H1 (cell line): ENCODE results near the gene SCO1. TPM values are rescaled to one million over a fixed set of nuclear protein-coding genes. Genes with fewer than 3 reads are reported as not detected.

Experiments
- CTCF ChIA-PET: fragments of 300-600 bp; sonication (Branson Sonifier 250); formaldehyde crosslinking; loops from one replicate; lab custom pipeline; 2021; ENCODE audit not compliant: partially characterized antibody; lab: Charles Lee
- POLR2A ChIA-PET: fragments of 300-600 bp; sonication (Branson Sonifier 250); formaldehyde crosslinking; loops from one replicate; lab custom pipeline; 2021; ENCODE audit warnings: inconsistent platforms; ENCODE audit not compliant: partially characterized antibody; lab: Charles Lee
- DNase-seq, 2 experiments: peaks; one replicate each; pipeline versions ENCODE4 v3.0.0 to v3.0.0-alpha.2; 2010 to 2022; ENCODE audit warnings: low spot score in 2 of 2, low read depth in 1 of 2, mixed read lengths in 1 of 2
- FAIRE-seq: peaks from 2 replicates; lab custom pipeline; 2011; peaks lifted over from hg19 to GRCh38; lab: Jason Lieb, UNC
- H2AFZ ChIP-seq: 2 replicates; pipeline ENCODE4 v1.8.1; 2012; ENCODE audit warnings: low read length, inconsistent platforms
- H2AK5ac ChIP-seq: 2 replicates; pipeline ENCODE4 v1.6.1; 2013; ENCODE audit warnings: low read depth, low read length
- H2BK120ac ChIP-seq: replicated peaks from 2 replicates; pipeline ENCODE3; 2013; ENCODE audit warnings: low read depth, low read length, inconsistent platforms
- H2BK12ac ChIP-seq: 2 replicates; pipeline ENCODE4 v1.6.1; 2013; ENCODE audit warnings: low read depth, low read length
- H2BK15ac ChIP-seq: 2 replicates; pipeline ENCODE4 v1.6.1; 2013; ENCODE audit warnings: low read length
- H2BK20ac ChIP-seq: 2 replicates; pipeline ENCODE4 v1.6.1; 2013; ENCODE audit warnings: low read length
- H2BK5ac ChIP-seq: 2 replicates; pipeline ENCODE4 v1.6.1; 2013; ENCODE audit warnings: low read depth, low read length
- H3K14ac ChIP-seq: 2 replicates; pipeline ENCODE4 v1.6.1; 2013; ENCODE audit warnings: inconsistent platforms; ENCODE audit not compliant: insufficient read length
- H3K18ac ChIP-seq: 2 replicates; pipeline ENCODE4 v1.6.1; 2013; ENCODE audit warnings: low read length; ENCODE audit errors: extremely low read depth
- H3K23ac ChIP-seq: 2 replicates; pipeline ENCODE4 v1.6.1; 2013; ENCODE audit warnings: inconsistent platforms; ENCODE audit not compliant: insufficient read length
- H3K23me2 ChIP-seq: 2 replicates; pipeline ENCODE4 v1.6.1; 2013; ENCODE audit warnings: low read depth, low read length
- H3K27ac ChIP-seq: 2 replicates; pipeline ENCODE4 v1.6.1; 2011; ENCODE audit warnings: low read depth, low read length, inconsistent platforms
- H3K27me3 ChIP-seq, 4 experiments: replicated peaks in 1 of 4; 1 replicate in 1 of 4; 2 replicates in 3 of 4; pipeline versions ENCODE4 v1.6.1 to v1.8.1; 2011 to 2013; ENCODE audit warnings: low read length in 3 of 4, mild to moderate bottlenecking in 3 of 4, inconsistent platforms in 2 of 4, mixed read lengths in 2 of 4, moderate library complexity in 1 of 4; ENCODE audit not compliant: control insufficient read depth in 3 of 4, insufficient read depth in 3 of 4; ENCODE audit errors: extremely low read depth in 1 of 4
- H3K36me3 ChIP-seq, 4 experiments: 2 replicates each; pipeline versions ENCODE4 v1.6.1 to v1.8.1; 2011 to 2013; ENCODE audit warnings: mild to moderate bottlenecking in 4 of 4, low read length in 3 of 4, moderate library complexity in 2 of 4, control low read depth in 1 of 4, inconsistent platforms in 1 of 4; ENCODE audit not compliant: insufficient read depth in 4 of 4, control insufficient read depth in 2 of 4
- H3K4ac ChIP-seq: replicated peaks from 2 replicates; pipeline ENCODE3; 2013; ENCODE audit warnings: low read length, low read depth, mixed read lengths, inconsistent platforms; ENCODE audit not compliant: insufficient read length
- H3K4me1 ChIP-seq, 4 experiments: replicated peaks in 1 of 4; 1 replicate in 1 of 4; 2 replicates in 3 of 4; pipeline versions ENCODE4 v1.6.1 to v1.8.1; 2011 to 2013; ENCODE audit warnings: low read length in 3 of 4, inconsistent platforms in 2 of 4, mixed read lengths in 1 of 4; ENCODE audit not compliant: insufficient read depth in 4 of 4, control insufficient read depth in 3 of 4
- H3K4me2 ChIP-seq, 2 experiments: 2 replicates each; pipeline versions ENCODE4 v1.6.1 to v1.8.1; 2011 to 2013; ENCODE audit warnings: low read depth in 2 of 2, low read length in 2 of 2, control low read depth in 1 of 2, inconsistent platforms in 1 of 2, mild to moderate bottlenecking in 1 of 2; ENCODE audit not compliant: insufficient read depth in 1 of 2
- H3K4me3 ChIP-seq, 4 experiments: fragments of 200-600, 300-600 bp in 1 of 4; sonication (generic), shearing (Covaris generic), sonication (Bioruptor Twin) in 1 of 4; 2 replicates each; pipeline versions ENCODE4 v1.5.1 to v1.8.1; 2011 to 2016; ENCODE audit warnings: low read length in 4 of 4, low read depth in 3 of 4, control low read depth in 2 of 4, inconsistent platforms in 2 of 4, mild to moderate bottlenecking in 2 of 4, mixed read lengths in 1 of 4, moderate library complexity in 1 of 4; ENCODE audit not compliant: insufficient read depth in 2 of 4; ENCODE audit errors: extremely low read depth in 1 of 4
- H3K56ac ChIP-seq: replicated peaks from 2 replicates; pipeline ENCODE3; 2013; ENCODE audit warnings: low read depth, mild to moderate bottlenecking, mixed read lengths, low read length, inconsistent platforms; ENCODE audit not compliant: insufficient read length
- H3K79me1 ChIP-seq: 2 replicates; pipeline ENCODE4 v1.6.1; 2013; ENCODE audit warnings: low read depth, low read length, control low read depth
- H3K79me2 ChIP-seq, 2 experiments: 2 replicates each; pipeline versions ENCODE4 v1.6.1 to v1.8.1; 2012 to 2013; ENCODE audit warnings: low read length in 2 of 2, mild to moderate bottlenecking in 2 of 2, inconsistent platforms in 1 of 2; ENCODE audit not compliant: insufficient read depth in 2 of 2, control insufficient read depth in 1 of 2
- H3K9ac ChIP-seq, 4 experiments: replicated peaks in 1 of 4; 1 replicate in 1 of 4; 2 replicates in 3 of 4; pipeline versions ENCODE4 v1.6.1 to v1.8.1; 2011 to 2013; ENCODE audit warnings: low read depth in 3 of 4, low read length in 3 of 4, control low read depth in 2 of 4, mild to moderate bottlenecking in 2 of 4, moderate library complexity in 2 of 4, inconsistent platforms in 1 of 4; ENCODE audit errors: extremely low read depth in 1 of 4
- H3K9me3 ChIP-seq, 2 experiments: 2 replicates each; pipeline versions ENCODE4 v1.6.1 to v1.8.1; 2012 to 2013; ENCODE audit warnings: mild to moderate bottlenecking in 2 of 2, moderate library complexity in 2 of 2, control low read depth in 1 of 2, inconsistent platforms in 1 of 2, low read depth in 1 of 2, low read length in 1 of 2, mixed read lengths in 1 of 2; ENCODE audit not compliant: insufficient read depth in 2 of 2
- H4K20me1 ChIP-seq, 2 experiments: replicated peaks in 1 of 2; 2 replicates each; pipeline versions ENCODE3 to v1.8.1; 2011 to 2013; ENCODE audit warnings: inconsistent platforms in 2 of 2, low read length in 2 of 2, mild to moderate bottlenecking in 1 of 2; ENCODE audit not compliant: insufficient read depth in 2 of 2, control insufficient read depth in 1 of 2
- H4K5ac ChIP-seq: 2 replicates; pipeline ENCODE4 v1.6.1; 2013; ENCODE audit warnings: low read length, low read depth, mixed read lengths, inconsistent platforms; ENCODE audit not compliant: insufficient read length
- H4K8ac ChIP-seq: 2 replicates; pipeline ENCODE4 v1.8.0; 2013; ENCODE audit warnings: mild to moderate bottlenecking, moderate library complexity, low read length, inconsistent platforms; ENCODE audit not compliant: insufficient read depth; ENCODE audit errors: extremely low read depth
- H4K91ac ChIP-seq: replicated peaks from 2 replicates; pipeline ENCODE3; 2013; ENCODE audit warnings: low read length, mixed read lengths, inconsistent platforms; ENCODE audit not compliant: insufficient read length
- CBX8 ChIP-seq: fragments of 300-800, 300-1000 bp; sonication (generic); IDR thresholded peaks from 2 replicates; pipeline ENCODE4 v1.7.1; 2016; ENCODE audit warnings: low read depth, low read length, borderline replicate concordance
- CHD2 ChIP-seq: IDR thresholded peaks from 2 replicates; pipeline ENCODE4 v1.6.1; 2012; ENCODE audit warnings: low read length, improper control_type of control experiment
- E2F6 ChIP-seq: IDR thresholded peaks from 2 replicates; pipeline ENCODE4 v1.6.1; 2012; ENCODE audit warnings: inconsistent platforms
- GTF2F1 ChIP-seq: IDR thresholded peaks from 2 replicates; pipeline ENCODE4 v1.6.1; 2012; ENCODE audit warnings: low read depth, low read length, improper control_type of control experiment, borderline replicate concordance
- JUND ChIP-seq: IDR thresholded peaks from 2 replicates; pipeline ENCODE4 v1.6.1; 2011; ENCODE audit warnings: mild to moderate bottlenecking, improper control_type of control experiment, low read length
- NRF1 ChIP-seq: IDR thresholded peaks from 2 replicates; pipeline ENCODE4 v1.6.1; 2011; ENCODE audit warnings: mild to moderate bottlenecking, low read depth, low read length, improper control_type of control experiment
- RFX5 ChIP-seq: IDR thresholded peaks from 2 replicates; pipeline ENCODE4 v1.6.1; 2011; ENCODE audit warnings: low read depth, low read length, improper control_type of control experiment, borderline replicate concordance
- SIN3A ChIP-seq, 2 experiments: IDR thresholded peaks in 1 of 2; conservative IDR thresholded peaks in 1 of 2; 2 replicates each; pipeline ENCODE4 v1.6.1; 2011 to 2012; ENCODE audit warnings: low read length in 2 of 2, improper control_type of control experiment in 1 of 2, low read depth in 1 of 2, mild to moderate bottlenecking in 1 of 2
- SP4 ChIP-seq: IDR thresholded peaks from 2 replicates; pipeline ENCODE4 v1.6.1; 2012; ENCODE audit warnings: low read length, inconsistent platforms
- TAF1 ChIP-seq: IDR thresholded peaks from 2 replicates; pipeline ENCODE4 v1.6.1; 2011; ENCODE audit warnings: mild to moderate bottlenecking, low read depth, low read length
- USF2 ChIP-seq: IDR thresholded peaks from 2 replicates; pipeline ENCODE4 v1.6.1; 2011; ENCODE audit warnings: low read length, improper control_type of control experiment
- YY1 ChIP-seq: IDR thresholded peaks from 2 replicates; pipeline ENCODE4 v1.6.1; 2011; ENCODE audit warnings: low read depth, mild to moderate bottlenecking, low read length
- WGBS, 2 experiments: shearing (Covaris generic) in 1 of 2; methylation state at CpG; one replicate each; pipeline versions ENCODE4 v1.1.6 to v1.1.7; 2013 to 2015; ENCODE audit warnings: low lambda C conversion rate in 2 of 2, mixed read lengths in 2 of 2, inconsistent platforms in 1 of 2, low coverage in 1 of 2, missing lambda C conversion rate in 1 of 2; ENCODE audit not compliant: insufficient replicate concordance in 2 of 2, insufficient coverage in 1 of 2, insufficient read length in 1 of 2; ENCODE audit errors: extremely low coverage in 1 of 2, missing lambda C conversion rate in 1 of 2; 5-methylcytosine and 5-hydroxymethylcytosine counted together
- polyA plus RNA-seq, 7 experiments: library from polyadenylated mRNA; depleted of rRNA in 3 of 7; stranded (reverse) in 5 of 7; unstranded in 2 of 7; fragments of >200 nt in 5 of 7; fragments of 200-250 nt in 2 of 7; gene quantifications; 1 replicate in 5 of 7; 2 replicates in 1 of 7; 4 replicates in 1 of 7; pipeline versions ENCODE4 v1.2.1 to v1.2.3, GENCODE V29; 2011 to 2013; ENCODE audit warnings: missing spikeins in 2 of 7, mixed read lengths in 2 of 7
- total RNA-seq: library from RNA; stranded (reverse); fragmentation: NEBNext Ultra II Directional; extraction: Animal tissue kit (Norgen Biotek cat#: 25700); gene quantifications from 2 replicates; pipeline ENCODE4 v1.2.1, GENCODE V29; 2021

Gene SCO1
- total and polyA plus RNA-seq, 2 of the 8 experiments (the other 6 are each of a cell fraction or from before 2014, with no cell fraction given), result 18.7 to 61.8 TPM

GRCh38 chr17:10681866-10682446, 15.4 kb downstream of the SCO1 start:
- Histone ChIP-seq H4K8ac (no peak overlapping the region), H4K20me1 (peaks cover 2 to 7% of the 10 kb centered on the region in 2 experiments), H3K14ac (no peak overlapping the region), H3K9ac (no peak overlapping the region), H3K79me2 (no peaks in the 10 kb centered on the region), H2BK20ac (no peak overlapping the region), H3K4me2 (no peak overlapping the region), H3K79me1 (no peaks in the 10 kb centered on the region), H3K56ac (no peak overlapping the region), H3K18ac (no peak overlapping the region), H3K9me3 (no peaks in the 10 kb centered on the region), H3K27me3 (no peaks in the 10 kb centered on the region), H4K5ac (no peak overlapping the region), H3K23ac (no peak overlapping the region), H3K4me1 (no peaks in the 10 kb centered on the region), H2BK12ac (no peak overlapping the region), H4K91ac (no peak overlapping the region), H2BK120ac (no peak overlapping the region), H3K27ac (no peak overlapping the region), H3K4me3 (no peak overlapping the region), H2BK15ac (no peak overlapping the region), H3K36me3 (peaks cover 19 to 81% (median 59%) of the 10 kb centered on the region in 4 experiments), H2AFZ (no peak overlapping the region), H3K4ac (no peak overlapping the region), H2BK5ac (no peak overlapping the region), H2AK5ac (no peak overlapping the region), H3K23me2 (no peaks in the 10 kb centered on the region)
- 97% methylated on average over 7 of the region's 7 CpGs; no CpG with 5 or more reads in 1 of the 2 experiments for WGBS, 2 experiments
- DNase-seq (no peak), FAIRE-seq (no peak)
- ChIA-PET POLR2A (interaction anchor here (0.6 to 0.7 kb wide), 2 partner anchors 11 to 18 kb away, joined by 3 read pairs; no protein-coding TSS in a partner anchor), CTCF (interaction anchor here (1.2 to 1.5 kb wide), 2 partner anchors 13 to 14 kb away, joined by 3 read pairs; no protein-coding TSS in a partner anchor)
- TF ChIP-seq CHD2 (no peak), TAF1 (no peak), SIN3A (conservative IDR thresholded peaks at IDR 0.05 in 1 of 2, IDR thresholded peaks at IDR 0.05 in 1 of 2; ENCODE audit: low read depth in 1 of 2, low read length in 2 of 2) (no peak), YY1 (no peak), USF2 (no peak), SP4 (no peak), NRF1 (no peak), JUND (no peak), CBX8 (no peak), RFX5 (no peak), GTF2F1 (no peak), E2F6 (no peak)
